AG08395 (cell line): ENCODE data around the gene ZNF844.
"Not testable (repeated sequence)": the region's sequence is repeated elsewhere in the genome, so short reads cannot be mapped to it uniquely, and the experiment has no call there.

ENCODE experiments used
- DNase-seq: peaks from one replicate; pipeline ENCODE4 v3.0.0; 2012; ENCODE audit warnings: mixed read lengths, low spot score

ZNF844 gene

DNA sequence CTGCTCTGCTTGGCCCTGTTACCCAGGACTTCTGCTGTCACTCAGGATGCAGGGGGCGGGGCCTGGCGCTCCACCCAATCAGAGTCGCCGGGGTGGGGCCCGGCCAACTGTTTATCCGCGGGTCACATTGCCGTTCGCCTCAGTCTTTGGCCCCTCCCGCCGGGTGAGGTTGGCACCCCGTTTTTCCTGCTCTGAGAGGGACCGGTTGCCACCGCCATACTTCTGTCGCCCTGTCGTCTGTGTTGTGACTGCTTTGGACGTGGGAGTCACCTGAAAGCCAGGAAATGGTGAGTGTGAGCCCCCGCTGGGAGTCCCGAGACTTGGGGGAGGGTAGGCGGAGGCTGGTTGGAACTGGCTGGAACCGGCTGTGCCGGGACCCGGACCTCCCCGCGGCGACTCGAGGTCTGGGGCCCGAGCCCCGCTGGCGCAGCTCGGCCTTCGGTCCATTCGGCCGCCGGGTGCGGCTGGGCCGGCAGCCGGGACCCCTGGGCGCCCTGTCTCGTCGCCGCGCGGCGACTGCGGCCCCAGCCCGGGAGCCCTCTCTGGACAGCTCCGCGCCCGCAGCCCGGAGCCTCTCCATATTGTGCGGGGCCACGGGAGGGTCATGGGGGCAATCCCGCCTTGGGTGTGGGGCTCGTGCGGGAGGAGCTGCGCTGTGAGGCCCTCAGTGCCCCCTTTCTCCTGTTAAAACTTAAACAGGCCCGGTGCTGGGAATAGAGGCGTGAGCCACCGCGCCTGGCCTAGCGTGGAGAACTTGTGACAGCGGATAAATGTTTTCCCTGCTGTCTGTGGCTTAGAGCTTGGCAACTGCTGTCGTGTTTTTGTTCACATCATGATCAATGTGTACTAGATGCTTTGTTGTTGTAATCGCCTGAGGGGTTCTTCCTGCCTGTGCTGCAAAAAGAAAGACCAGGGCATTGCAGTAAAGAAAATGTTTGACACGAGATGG is at the start of gene ZNF844:
ZNF844 (plus strand) TSS at position 142 of the 949 bp plus-strand sequence; CDS start at position 285, 143 bp downstream.
- DNase-seq: peak; percentile 98

DNA sequence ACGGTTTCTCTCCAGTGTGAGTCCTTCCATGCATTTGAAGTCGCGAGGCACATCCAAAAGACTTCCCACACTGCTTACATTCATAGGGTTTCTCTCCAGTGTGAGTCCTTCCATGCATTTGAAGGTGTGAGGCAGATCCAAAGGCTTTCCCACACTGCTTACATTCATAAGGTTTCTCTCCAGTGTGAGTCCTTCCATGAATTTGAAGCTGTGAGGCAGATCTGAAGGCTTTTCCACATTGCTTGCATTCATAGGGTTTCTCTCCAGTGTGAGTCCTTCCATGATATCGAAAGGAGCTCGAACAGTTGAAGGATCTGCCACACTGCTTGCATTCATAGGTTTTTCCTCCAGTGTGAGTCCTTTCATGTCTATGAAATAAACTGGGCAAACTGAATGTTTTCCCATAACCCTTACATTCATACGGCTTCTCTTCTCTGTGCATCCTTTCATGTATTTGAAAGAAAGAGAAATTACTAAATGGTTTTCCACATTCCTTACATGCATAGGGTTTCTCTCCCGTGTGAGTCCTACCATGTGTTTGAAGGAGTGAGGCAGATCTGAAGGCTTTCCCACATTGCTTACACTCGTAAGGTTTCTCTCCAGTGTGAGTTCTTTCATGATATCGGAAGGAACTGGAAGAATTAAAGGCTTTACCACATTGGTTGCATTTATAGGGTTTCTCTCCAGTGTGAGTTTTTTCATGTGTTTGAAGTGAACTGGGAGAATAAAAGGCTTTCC is 49.3 kb upstream of the ZNF844 start:
- DNase-seq: no peak

DNA sequence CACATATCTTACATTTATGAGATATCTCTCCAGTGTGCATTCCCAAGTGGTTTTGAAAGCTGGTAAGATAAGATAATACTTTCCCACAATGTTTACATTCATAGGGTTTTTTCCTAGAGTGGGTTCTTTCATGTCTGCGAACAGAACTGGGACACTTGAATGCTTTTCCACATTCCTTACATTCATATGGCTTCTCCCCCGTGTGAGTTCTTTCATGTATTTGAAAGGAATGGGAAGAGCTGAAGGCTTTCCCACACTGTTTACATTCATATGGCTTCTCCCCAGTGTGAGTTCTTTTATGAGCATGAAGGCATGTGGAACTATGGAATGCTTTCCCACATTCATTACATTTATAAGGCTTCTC is 48.8 kb upstream of the ZNF844 start:
- no peak for DNase-seq

DNA sequence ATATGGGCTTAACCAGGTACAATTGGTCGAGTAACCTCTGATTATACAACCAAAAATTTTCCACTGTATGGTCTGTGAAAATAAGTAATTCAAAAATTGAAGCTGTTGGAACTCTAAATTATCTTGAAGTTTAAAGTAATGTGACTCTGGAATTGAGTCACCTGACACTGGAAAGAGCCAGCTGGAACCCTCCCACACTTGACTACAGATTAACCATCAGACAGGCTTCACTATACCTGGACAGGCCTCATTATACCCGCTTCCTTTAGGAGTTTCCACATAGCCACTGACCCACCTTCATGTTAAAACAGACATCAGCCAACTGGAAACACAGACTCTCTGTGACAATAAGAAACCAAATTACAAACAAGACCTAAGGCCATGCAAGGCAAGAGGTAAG is 30.3 kb upstream of the ZNF844 start:
- DNase-seq: no peak

DNA sequence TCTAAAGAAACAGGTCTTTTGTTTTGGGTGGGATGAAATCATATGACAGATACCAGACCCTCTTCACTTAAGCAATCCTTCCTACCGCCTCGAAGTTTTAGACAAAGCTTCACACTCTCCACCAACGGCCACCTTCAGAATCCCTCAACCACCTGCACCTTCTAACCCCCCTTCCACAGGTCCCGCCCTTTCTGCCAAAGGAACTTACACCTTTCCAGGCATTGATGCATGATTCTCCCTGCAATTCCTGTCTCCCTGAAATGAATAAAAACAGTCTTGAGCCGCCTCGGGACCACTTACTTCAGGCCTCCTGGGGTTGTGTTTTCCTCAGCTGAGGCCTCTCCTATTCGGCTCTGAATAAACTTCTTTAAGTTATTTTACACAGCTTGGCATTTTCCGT is 29.9 kb upstream of the ZNF844 start:
- DNase-seq: no peak

DNA sequence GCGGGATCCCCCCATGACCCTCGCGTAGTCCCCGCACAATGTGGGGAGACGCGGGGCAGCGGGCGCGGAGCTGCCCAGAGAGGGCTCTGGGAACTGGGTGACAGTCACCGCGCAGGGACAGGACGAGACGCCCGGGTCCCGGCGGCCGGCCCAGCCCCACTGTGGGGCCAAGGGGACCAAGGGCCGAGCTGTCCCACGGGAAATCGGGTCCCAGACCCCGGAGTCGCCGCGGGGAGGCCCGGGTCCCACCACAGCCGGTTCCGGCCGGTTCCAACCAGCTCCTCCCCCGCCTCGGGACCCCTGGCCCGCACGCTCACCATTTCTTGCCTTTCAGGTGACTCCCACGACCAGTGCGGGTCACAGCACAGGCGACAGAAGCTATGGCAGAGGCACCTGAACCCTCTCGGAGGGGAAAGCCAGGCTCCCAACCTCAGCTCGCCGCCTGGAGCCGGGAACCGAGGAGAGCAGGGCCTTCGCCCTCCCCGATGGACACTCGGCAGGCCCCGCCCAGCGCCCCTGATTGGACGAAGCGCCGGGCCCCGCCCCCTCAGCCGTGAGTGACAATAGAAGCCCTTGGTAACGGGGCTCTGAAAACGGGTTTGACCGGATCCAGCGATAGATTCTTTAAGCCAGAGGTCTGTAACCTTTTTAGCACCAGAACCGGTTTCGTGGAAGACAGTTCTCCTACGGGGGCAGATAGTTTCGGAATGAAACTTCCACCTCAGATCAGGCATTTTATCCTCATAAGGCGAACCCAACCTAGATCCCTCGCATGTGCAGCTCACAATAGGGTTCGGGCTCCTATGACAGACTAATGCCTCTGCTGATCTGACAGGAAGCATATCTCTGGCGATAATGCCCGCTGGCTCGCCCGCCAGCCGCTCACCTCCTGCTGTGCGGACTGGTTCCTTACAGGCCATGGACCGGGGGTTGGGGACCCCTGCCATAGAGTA is 29.0 kb upstream of the ZNF844 start, which contains the start of gene ZNF433:
ZNF433 (minus strand) TSS at position 460 of the 953 bp plus-strand sequence; CDS start at position 320, 140 bp downstream.
- peak; percentile 98 for DNase-seq

DNA sequence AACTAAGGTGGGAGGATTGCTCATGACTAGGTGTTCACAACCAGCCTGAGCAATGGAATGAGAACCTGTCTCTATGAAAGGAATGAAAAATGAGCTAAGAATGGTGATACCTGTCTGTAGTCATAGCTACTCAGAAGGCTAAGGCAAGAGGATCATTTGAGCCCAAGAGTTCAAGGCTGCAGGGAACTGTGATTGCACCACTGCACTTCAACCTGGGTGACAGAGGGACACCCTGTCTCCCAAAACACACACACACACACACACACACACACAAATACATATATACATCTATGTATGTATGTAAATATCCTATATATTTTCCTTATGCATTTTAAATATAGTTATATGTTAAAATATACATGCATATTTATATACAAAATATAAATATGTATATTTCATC is 21.6 kb upstream of the ZNF844 start:
- no peak for DNase-seq

DNA sequence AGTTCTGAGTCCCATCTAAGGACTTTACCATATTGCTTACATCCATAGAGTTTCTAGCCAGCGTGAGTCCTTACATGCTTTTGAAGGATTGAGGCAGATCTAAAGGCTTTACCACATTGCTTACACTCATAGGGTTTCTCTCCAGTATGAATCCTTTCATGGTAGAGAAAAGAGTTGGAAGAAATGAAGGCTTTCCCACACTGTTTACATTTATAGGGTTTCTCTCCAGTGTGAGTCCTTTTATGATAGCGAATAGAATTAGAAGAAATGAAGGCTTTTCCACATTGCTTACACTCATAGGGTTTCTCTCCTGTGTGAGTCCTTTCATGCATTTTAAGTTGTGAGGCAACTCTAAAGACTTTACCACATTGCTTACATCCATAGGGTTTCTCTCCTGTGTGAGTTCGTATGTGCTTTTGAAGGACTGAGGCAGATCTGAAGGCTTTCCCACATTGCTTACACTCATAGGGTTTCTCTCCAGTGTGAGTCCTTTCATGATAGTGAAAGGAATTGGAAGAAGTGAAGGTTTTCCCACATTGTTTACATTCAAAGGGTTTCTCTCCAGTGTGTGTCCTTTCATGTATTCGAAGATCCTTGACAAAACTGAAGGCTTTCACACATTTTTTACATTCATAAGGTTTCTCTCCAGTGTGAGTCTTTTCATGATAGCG is 20.6 kb upstream of the ZNF844 start:
- DNase-seq: no peak

DNA sequence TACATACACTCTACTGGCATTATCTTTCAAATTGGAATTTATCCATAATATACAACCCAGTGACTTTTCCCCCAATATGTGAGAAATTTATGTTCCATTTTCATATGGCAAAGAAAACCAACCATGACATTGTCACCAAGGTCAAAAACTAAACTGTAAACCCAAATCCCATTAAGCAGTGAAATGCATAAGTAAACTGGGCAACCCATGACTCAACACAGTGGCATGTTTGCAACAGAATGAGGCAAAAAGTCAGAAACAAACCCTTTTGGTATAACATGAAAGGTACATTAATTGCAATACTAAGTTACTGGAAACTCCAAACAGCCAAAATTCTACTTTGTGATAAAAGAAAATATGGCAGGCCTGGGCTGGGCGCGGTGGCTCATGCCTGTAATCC is 16.7 kb upstream of the ZNF844 start:
- no peak for DNase-seq

DNA sequence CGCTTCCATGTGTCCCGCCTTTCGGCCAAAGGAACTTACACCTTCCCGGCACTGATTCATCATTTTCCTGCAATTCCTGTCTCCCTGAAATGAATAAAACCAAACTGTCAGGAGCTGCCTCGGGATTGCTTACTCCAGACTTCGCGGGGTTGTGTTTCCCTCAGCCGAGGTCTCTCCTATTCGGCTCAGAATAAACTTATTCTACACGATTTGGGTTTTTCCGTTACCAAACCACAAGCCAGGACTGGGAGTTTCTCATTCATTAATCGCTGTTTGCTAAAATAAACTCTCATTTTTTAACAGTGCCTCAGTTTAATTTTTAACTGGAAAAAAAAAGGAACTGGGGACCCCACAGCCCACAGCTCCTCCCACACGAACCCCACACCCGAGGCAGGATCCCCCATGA is 12.4 kb upstream of the ZNF844 start:
- DNase-seq: no peak

DNA sequence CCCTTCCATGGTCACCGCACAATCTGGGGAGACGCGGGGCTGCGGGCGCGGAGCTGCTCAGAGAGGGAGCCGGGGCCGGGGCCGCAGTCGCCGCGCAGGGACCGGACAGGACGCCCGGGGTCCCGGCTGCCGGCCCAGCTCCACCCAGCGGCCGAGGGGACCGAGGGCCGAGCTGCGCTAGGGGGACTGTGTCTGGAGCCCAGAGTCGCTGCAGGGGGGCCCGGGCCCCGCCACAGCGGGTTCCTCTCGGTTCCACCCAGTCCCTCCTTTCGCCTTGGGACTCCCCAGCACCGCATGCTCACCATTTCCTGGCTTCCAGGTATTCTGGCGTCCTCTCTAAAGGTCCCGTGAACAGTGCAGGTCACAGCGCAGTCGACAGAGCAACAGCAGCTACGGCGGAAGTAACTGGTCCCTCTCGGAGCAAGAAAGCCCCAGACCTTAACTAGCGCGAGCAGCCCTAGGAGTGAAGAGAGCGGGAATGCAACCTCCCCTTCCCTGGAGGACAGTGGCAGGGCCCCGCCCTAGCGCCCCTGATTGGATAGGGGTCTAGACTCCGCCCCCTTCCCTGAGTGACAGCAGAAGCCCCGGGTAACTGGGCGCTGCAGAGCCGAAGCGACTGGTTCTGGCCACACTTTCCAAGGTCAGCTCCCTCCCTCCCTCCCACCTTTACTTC is 11.9 kb upstream of the ZNF844 start, which contains the start of gene ZNF878:
ZNF878 (minus strand) TSS at position 465 of the 673 bp plus-strand sequence; CDS start at position 305, 160 bp downstream.
- DNase-seq: peak; percentile 92

DNA sequence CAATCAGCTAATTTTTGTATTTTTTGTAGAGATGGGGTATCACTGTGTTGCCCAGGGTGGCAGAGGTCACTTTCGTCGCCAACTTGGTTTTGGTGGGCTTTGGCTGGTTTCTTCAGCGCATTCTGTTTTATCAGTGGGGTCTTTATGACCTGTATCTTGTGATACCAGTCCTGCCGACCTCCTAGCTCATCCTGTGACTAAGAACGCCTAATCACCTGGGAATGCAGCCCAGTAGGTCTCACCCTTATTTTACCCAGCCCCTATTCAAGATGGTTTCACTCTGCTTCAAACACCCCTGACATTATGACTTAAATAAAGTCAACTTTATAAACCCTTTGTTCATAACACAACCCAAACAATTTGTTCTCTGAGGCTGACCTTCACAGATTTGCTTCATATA is 8.7 kb upstream of the ZNF844 start:
- DNase-seq: no peak

DNA sequence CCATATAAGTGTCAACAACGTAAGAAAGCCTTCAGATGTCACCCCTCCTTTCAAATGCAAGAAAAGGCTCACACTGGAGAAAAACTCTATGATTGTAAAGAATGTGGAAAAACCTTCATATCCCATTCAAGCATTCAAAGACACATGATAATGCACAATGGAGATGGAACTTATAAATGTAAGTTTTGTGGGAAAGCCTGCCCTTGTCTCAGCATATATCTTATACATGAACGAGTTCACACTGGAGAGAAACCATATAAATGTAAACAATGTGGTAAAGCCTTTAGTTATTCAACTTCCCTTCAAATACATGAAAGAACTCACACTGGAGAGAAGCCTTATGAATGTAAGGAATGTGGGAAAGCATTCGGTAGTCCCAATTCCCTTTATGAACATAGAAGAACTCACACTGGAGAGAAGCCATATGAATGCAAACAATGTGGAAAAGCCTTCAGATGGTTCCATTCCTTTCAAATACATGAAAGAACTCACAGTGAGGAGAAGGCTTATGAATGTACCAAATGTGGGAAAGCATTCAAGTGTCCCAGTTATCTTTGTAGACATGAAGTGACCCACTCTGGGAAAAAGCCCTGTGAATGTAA is 11.1 kb downstream of the ZNF844 start:
- no peak for DNase-seq

DNA sequence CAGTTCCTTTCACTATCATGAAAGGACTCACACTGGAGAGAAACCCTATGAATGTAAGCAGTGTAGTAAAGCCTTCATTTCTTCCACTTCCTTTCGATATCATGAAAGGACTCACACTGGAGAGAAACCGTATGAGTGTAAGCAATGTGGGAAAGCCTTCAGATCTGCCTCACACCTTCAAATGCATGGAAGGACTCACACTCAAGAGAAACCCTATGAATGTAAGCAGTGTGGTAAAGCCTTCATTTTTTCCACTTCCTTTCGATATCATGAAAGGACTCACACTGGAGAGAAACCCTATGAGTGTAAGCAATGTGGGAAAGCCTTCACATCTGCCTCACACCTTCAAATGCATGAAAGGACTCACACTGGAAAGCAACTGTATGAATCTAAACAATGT is 11.8 kb downstream of the ZNF844 start:
- DNase-seq: not testable (repeated sequence)

DNA sequence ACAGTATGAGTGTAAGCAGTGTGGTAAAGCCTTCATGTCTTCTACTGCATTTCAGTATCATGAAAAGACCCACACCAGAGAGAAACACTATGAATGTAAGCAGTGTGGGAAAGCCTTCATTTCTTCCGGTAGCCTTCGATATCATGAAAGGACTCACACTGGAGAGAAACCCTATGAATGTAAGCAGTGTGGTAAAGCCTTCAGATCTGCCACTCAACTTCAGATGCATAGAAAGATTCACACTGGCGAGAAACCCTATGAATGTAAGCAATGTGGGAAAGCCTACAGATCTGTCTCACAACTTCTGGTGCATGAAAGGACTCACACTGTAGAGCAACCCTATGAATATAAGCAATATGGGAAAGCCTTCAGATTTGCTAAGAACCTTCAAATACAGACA is 12.8 kb downstream of the ZNF844 start:
- no peak for DNase-seq

DNA sequence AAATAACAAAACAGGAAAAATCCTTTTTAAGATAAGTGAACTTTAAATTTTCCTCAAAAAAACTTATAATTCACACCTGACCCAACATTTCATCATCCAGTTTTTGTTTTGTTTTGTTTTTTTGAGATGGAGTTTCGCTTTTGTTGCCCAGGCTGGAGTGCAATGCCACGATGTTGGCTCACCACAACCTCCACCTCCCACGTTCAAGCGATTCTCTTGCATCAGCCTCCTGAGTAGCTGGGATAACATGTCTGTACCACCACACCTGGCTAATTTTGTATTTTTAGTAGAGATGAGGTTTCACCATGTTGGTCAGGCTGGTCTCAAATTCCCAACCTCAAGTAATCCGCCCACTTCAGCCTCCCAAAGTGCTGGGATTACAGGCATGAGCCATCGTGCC is 18.8 kb downstream of the ZNF844 start:
- DNase-seq: not testable (repeated sequence)

DNA sequence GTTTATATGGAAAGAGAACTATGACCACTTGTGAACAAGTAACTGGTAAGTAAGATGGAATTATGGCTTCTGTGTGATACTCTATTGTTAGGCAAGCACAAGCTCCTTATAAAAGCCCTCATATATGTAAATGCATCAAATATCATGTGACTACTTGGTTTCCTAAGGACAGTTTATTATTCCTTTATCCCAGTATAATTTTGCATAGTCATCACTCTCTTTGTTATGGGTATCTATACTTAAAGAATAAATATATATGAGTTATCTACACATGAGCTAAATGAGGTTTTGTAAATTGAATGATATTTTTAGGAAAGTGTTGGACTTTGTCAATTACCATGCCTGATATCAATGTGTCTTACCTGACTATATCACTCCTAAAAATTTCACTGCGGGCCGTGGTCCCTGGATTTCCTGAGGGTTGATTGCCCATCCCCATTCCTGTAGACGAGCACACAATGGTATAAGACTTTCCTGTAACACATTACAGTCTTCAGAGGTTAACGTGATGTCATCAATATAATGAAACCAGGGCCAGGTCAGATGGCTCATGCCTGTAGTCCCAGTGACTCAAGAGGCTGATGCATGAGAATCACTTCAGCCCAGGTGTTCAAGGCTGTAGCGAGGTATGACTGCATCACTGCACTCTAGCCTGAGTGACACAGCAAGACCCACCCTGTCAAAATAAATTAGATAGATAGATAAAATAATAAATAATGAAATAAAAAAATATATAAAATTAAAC is 20.7 kb downstream of the ZNF844 start:
- DNase-seq: no peak

DNA sequence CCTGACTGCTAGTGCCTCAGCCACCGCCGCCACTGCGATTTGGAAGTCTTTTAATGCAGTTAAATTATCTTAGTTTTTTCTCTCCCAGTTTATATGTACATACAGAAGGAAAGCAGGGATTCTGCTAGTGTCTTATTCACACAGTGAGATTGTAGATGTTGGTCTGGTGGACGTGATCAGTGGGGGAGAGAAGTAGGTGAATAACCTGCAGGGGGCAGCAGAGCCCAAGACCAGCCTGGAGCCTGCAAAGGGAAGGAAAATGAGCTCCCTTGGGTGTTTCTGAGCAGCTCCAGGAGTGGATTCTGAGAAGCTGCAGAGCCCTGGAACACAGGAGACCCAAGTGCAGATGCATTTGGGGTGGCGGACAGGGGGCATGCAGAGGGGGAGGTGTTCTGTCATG is 26.3 kb downstream of the ZNF844 start:
- peak; percentile 61 for DNase-seq

DNA sequence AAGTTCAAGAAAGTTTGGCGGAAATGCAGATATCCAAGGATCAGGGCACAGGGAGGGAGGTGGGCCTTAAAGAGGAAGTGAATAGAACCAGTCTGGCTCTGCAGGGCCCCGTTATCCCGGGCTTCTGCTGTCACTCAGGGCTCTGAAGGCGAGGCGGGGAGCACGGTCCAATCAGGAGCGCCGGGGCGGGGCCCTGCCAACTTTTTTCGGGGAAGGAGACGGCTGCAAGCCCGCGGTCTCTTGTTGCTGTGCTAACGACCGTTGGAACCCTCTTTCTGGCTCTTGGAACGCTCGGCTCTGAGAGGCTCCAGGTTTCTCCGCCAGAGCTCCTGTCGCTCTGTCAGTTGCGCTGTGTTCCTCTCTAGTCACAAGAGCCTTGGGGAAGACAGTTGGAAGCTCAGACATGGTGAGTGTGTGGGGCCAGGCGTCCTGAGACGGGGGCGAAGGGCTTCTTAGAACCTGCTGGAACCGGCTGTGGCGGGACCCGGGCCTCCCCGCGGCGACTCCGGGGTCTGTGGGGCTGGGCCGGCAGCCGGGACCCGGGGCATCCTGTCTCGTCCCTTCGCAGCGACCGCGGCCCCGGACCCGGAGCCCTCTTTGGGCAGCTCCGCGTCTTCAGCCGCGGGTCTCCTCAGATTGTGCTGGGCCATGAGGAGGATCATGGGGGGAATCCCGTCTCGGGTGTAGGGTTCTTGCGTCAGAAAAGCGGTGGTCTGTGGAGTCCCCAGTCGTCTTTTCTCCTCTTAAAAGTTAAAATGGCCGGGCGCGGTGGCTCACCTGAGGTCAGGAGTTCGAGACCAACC is 27.7 kb downstream of the ZNF844 start:
- peak; percentile 96 for DNase-seq
